ENCODE data around the gene BCL2L1. TPM values are rescaled to one million over a fixed set of nuclear protein-coding genes. Genes with fewer than 3 reads are reported as not detected.

Gene BCL2L1
- total RNA-seq, 1 donor from 2014 or later = 200 TPM

GRCh38 chr20:31679357-31680285 is 43.0 kb downstream of the BCL2L1 start:
- no peak for TF ChIP-seq CTCF (IDR thresholded peaks at IDR 0.05)
- peaks cover 40 to 69% of the 10 kb centered on the region in 2 donors for H3K4me1 ChIP-seq

DNA sequence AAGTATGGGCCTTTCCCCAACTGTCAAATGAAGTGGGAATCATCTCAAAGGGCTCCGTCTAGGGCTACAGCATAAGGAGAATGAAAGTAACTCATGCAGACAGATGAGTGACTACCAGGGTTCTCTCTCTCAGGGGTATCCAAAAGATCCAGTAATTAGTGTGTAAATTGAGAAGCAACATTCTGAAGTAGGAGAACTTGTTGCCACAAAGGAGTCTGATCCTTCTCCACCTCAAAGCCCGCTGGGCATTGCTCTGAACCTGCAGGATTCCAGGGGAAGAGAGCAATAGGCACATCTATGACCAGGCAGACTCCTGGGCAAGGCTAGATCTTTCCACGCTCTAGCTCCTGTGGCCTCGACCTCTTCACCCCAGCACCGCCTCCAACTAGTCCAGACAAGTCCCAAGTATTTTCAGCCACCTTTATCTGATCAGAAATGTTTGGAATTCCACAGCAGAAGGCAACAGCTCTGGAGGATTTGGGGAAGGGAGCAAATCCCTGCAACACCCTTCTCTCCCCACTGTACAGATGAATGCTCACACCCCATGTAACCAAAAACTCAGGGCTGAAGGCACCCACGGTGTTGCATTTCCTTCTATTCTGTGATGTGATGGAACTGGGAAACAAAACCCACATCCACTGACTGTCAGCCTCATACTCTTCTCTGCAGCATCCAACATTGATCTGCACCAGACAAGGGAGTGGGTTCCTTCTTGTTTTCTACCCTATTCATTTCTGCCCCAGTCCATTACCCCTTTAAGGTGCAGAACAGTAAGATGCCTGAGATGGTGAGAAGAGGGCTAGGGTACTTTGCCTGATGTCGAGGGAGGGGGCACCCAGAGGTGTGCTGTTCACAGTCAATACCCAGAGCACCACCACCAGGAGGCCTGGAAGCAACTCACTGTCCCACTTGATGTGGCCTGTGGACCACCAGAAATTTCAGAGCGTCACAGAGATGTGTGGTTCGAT is 44.0 kb downstream of the BCL2L1 start:
- Histone ChIP-seq H3K4me3 (peak overlapping the region in 1 of 2 donors; percentile 3), H3K27me3 (no peaks in the 10 kb centered on the region), H3K4me1 (peaks cover 43 to 77% of the 10 kb centered on the region in 2 donors), H3K9me3 (no peaks in the 10 kb centered on the region), H3K27ac (peak overlapping the region; percentile 89 to 95), H3K36me3 (peaks cover 0 to 3% of the 10 kb centered on the region in 2 donors)
- intact Hi-C loops (cut with DNase I) = no loop called here
- DNase-seq (ENCODE audit: low spot score in 2 of 2) = no peak
- TF ChIP-seq CTCF (IDR thresholded peaks at IDR 0.05) = no peak

More at GRCh38 chr20:31679357-31680285, 43.0 kb downstream of the BCL2L1 start:
- peak overlapping the region in 1 of 2 donors; percentile 3 for H3K4me3 ChIP-seq
- DNase-seq (ENCODE audit: low spot score in 2 of 2) = no peak
- peaks cover 0 to 8% of the 10 kb centered on the region in 2 donors for H3K36me3 ChIP-seq
- H3K9me3 ChIP-seq = no peaks in the 10 kb centered on the region
- intact Hi-C loops (cut with DNase I) = no loop called here
- H3K27ac ChIP-seq = peak overlapping the region; percentile 89 to 95
- H3K27me3 ChIP-seq = no peaks in the 10 kb centered on the region

- peaks cover 0 to 9% of the 10 kb centered on the region in 2 donors for H3K36me3 ChIP-seq
- H3K4me1 ChIP-seq = peaks cover 43 to 86% of the 10 kb centered on the region in 2 donors
- no peaks in the 10 kb centered on the region for H3K9me3 ChIP-seq
- no peak for TF ChIP-seq CTCF (IDR thresholded peaks at IDR 0.05)
- DNase-seq (ENCODE audit: low spot score in 2 of 2) = no peak
- no peak overlapping the region for H3K4me3 ChIP-seq
- H3K27me3 ChIP-seq = no peaks in the 10 kb centered on the region
- peak overlapping the region; percentile 89 to 95 for H3K27ac ChIP-seq
- intact Hi-C loops (cut with DNase I) = no loop called here
Observed at GRCh38 chr20:31677553-31678260, 45.0 kb downstream of the BCL2L1 start.

DNA sequence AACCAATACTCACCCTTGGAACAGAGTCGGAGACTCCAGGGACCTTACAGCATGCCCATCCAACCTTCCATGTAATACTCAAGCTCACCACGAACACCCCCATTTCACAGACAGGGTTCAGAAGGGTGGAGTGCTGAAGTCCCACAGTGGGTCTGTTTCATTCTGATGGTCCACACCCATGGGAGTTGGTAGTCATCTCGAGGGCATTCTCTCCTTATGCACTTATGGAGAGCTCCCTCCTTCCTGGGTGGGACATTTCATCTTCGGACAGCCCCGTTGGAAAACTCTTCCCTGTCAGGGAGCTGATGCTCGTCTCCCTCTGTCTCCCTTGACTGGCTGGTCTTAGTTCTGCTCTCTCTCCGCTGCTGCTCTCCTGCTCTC is 46.1 kb downstream of the BCL2L1 start:
- Histone ChIP-seq H3K27me3 (no peaks in the 10 kb centered on the region), H3K36me3 (peaks cover 0 to 9% of the 10 kb centered on the region in 2 donors), H3K9me3 (no peaks in the 10 kb centered on the region), H3K4me3 (no peak overlapping the region), H3K27ac (peak overlapping the region; percentile 89 to 95), H3K4me1 (peaks cover 45 to 94% of the 10 kb centered on the region in 2 donors)
- no peak for DNase-seq (ENCODE audit: low spot score in 2 of 2)
- no peak for TF ChIP-seq CTCF (IDR thresholded peaks at IDR 0.05)
- intact Hi-C loops (cut with DNase I) = no loop called here

Measured in ascending aorta (tissue), 2 donors.